Measurements from ENCODE around the gene CCN5. TPM values are rescaled to one million over a fixed set of nuclear protein-coding genes. Genes with fewer than 3 reads are reported as not detected.
"Not testable (repeated sequence)": the region's sequence is repeated elsewhere in the genome, so short reads cannot be mapped to it uniquely, and the experiment has no call there.

Gene CCN5
- total and polyA plus RNA-seq, 8 donors = 0.29 to 20.8 (median 0.48) TPM

- peaks cover 0 to 4% of the 10 kb centered on the region in 2 donors for H3K27me3 ChIP-seq
- ATAC-seq (peak; percentile 41), DNase-seq (peak in 1 of 4 donors; percentile 59)
- no peak overlapping the region for H3K27ac ChIP-seq
- intact Hi-C loops (cut with DNase I) = no loop called here
- H3K9me3 ChIP-seq = no peaks in the 10 kb centered on the region
- no peaks in the 10 kb centered on the region for H3K36me3 ChIP-seq
- TF ChIP-seq CTCF (IDR thresholded peaks at IDR 0.05) = no peak
- peaks cover 0 to 6% of the 10 kb centered on the region in 2 donors for H3K4me1 ChIP-seq
- H3K4me3 ChIP-seq = no peak overlapping the region
Measured at GRCh38 chr20:44761423-44761822, 46.3 kb downstream of the CCN5 start.

- H3K27me3 ChIP-seq = peaks cover 0 to 4% of the 10 kb centered on the region in 2 donors
- H3K4me3 ChIP-seq = no peak overlapping the region
- no peaks in the 10 kb centered on the region for H3K9me3 ChIP-seq
- H3K27ac ChIP-seq = peak overlapping the region in 1 of 2 donors; percentile 65
- peak; percentile 22 for ATAC-seq
- intact Hi-C loops (cut with DNase I) = no loop called here
- no peaks in the 10 kb centered on the region for H3K36me3 ChIP-seq
- DNase-seq = peak in 1 of 4 donors; percentile 37
- TF ChIP-seq CTCF (IDR thresholded peaks at IDR 0.05) = no peak
- peaks cover 0 to 6% of the 10 kb centered on the region in 2 donors for H3K4me1 ChIP-seq
Measured at GRCh38 chr20:44762466-44763140, 47.4 kb downstream of the CCN5 start.

- H3K27me3 ChIP-seq; H3K4me3 ChIP-seq; DNase-seq; H3K27ac ChIP-seq; H3K9me3 ChIP-seq; ATAC-seq; intact Hi-C loops (cut with DNase I); H3K4me1 ChIP-seq; H3K36me3 ChIP-seq: not testable (repeated sequence)
Measured at GRCh38 chr20:44763798-44764197, 48.6 kb downstream of the CCN5 start.

GRCh38 chr20:44765091-44765490, 49.9 kb downstream of the CCN5 start:
- Histone ChIP-seq H3K36me3 (no peaks in the 10 kb centered on the region), H3K4me3 (no peak overlapping the region), H3K27ac (no peak overlapping the region), H3K4me1 (peaks cover 0 to 6% of the 10 kb centered on the region in 2 donors), H3K27me3 (peaks cover 0 to 9% of the 10 kb centered on the region in 2 donors), H3K9me3 (no peaks in the 10 kb centered on the region)
- intact Hi-C loops (cut with DNase I) = no loop called here
- TF ChIP-seq CTCF (IDR thresholded peaks at IDR 0.05) = no peak
- ATAC-seq = no peak
- no peak for DNase-seq

GRCh38 chr20:44765701-44766347, 50.7 kb downstream of the CCN5 start:
- no peaks in the 10 kb centered on the region for H3K36me3 ChIP-seq
- TF ChIP-seq CTCF (IDR thresholded peaks at IDR 0.05) = no peak
- DNase-seq (no peak), ATAC-seq (peak; percentile 16)
- H3K4me1 ChIP-seq = peaks cover 0 to 6% of the 10 kb centered on the region in 2 donors
- H3K27me3 ChIP-seq = peaks cover 0 to 15% of the 10 kb centered on the region in 2 donors
- intact Hi-C loops (cut with DNase I) = no loop called here
- H3K27ac ChIP-seq = no peak overlapping the region
- no peak overlapping the region for H3K4me3 ChIP-seq
- no peaks in the 10 kb centered on the region for H3K9me3 ChIP-seq
